DMS153 (cell line): ENCODE results near the gene MRM3.
"Not testable (repeated sequence)": the region's sequence is repeated elsewhere in the genome, so short reads cannot be mapped to it uniquely, and the experiment has no call there.

Experiments used
- DNase-seq: peaks from one replicate; lab custom pipeline; 2025; lab: John Stamatoyannopoulos, UW

MRM3 gene

GRCh38 chr17:796609-797008 is 14.5 kb downstream of the MRM3 start:
- DNase-seq = no peak

- DNase-seq = no peak
These were observed 15.2 kb downstream of the MRM3 start for GRCh38 chr17:797236-797840.

- DNase-seq = no peak
These were observed 16.1 kb downstream of the MRM3 start for GRCh38 chr17:798246-798645.

- DNase-seq = no peak
These were observed 17.1 kb downstream of the MRM3 start for GRCh38 chr17:799261-799660.

GRCh38 chr17:800446-801242 is 18.5 kb downstream of the MRM3 start:
- DNase-seq = no peak

GRCh38 chr17:801660-802059 is 19.5 kb downstream of the MRM3 start:
- no peak for DNase-seq

GRCh38 chr17:802481-802880 is 20.3 kb downstream of the MRM3 start:
- no peak for DNase-seq

GRCh38 chr17:802901-803881 is 21.0 kb downstream of the MRM3 start:
- DNase-seq = no peak

- no peak for DNase-seq
These were observed 22.6 kb downstream of the MRM3 start for GRCh38 chr17:804541-805435.

- not testable (repeated sequence) for DNase-seq
These were observed 23.7 kb downstream of the MRM3 start for GRCh38 chr17:805886-806285.

- DNase-seq = no peak
These were observed 24.2 kb downstream of the MRM3 start for GRCh38 chr17:806346-806745.

- DNase-seq = no peak
These were observed 24.8 kb downstream of the MRM3 start for GRCh38 chr17:806781-807522.

GRCh38 chr17:807523-808294 is 25.6 kb downstream of the MRM3 start:
- no peak for DNase-seq

GRCh38 chr17:811051-811784 is 29.1 kb downstream of the MRM3 start:
- no peak for DNase-seq

GRCh38 chr17:812638-813204 is 30.6 kb downstream of the MRM3 start:
- no peak for DNase-seq

- DNase-seq = no peak
These were observed 32.2 kb downstream of the MRM3 start for GRCh38 chr17:814371-814770.

- no peak for DNase-seq
These were observed 37.1 kb downstream of the MRM3 start for GRCh38 chr17:819251-819650.

- no peak for DNase-seq
These were observed 41.3 kb downstream of the MRM3 start for GRCh38 chr17:823501-823902.

- no peak for DNase-seq
These were observed 42.2 kb downstream of the MRM3 start for GRCh38 chr17:824378-824777.
